Pulmonary artery endothelial cell (primary cell): ENCODE data around the gene NR2F1. TPM values are rescaled to one million over a fixed set of nuclear protein-coding genes. Genes with fewer than 3 reads are reported as not detected.

Experiments used
- DNase-seq: peaks from one replicate; pipeline ENCODE4 v3.0.0-alpha.2; 2011; ENCODE audit warnings: low read depth, low spot score
- total RNA-seq: library from RNA; depleted of rRNA; stranded (reverse); fragments of >200 nt; gene quantifications from 2 replicates; pipeline ENCODE4 v1.2.3, GENCODE V29; 2014

NR2F1 gene
- total RNA-seq, 1 donor from 2014 or later = 32.4 TPM

DNA sequence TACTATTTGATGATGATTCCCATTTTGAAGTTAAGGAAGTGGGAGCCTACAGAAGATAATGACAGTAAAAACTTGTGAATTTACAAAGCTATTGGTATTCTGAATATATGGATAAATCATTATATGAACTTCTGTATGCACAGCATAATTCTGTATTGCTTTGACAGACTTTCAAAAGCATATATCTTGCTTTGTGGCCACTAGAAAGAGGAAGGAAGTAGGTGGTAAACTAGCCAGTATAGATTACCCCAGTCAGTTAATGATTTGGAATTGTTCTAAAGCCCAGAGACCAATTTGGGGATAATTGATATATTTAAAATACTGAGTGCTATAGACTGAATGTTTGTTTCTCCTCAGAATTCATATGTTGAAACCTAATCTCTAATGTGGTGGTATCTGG lies 53.0 kb downstream of the NR2F1 start:
- no peak for DNase-seq

- no peak for DNase-seq
These were observed 53.8 kb downstream of the NR2F1 start for GRCh38 chr5:93636837-93637236.

DNA sequence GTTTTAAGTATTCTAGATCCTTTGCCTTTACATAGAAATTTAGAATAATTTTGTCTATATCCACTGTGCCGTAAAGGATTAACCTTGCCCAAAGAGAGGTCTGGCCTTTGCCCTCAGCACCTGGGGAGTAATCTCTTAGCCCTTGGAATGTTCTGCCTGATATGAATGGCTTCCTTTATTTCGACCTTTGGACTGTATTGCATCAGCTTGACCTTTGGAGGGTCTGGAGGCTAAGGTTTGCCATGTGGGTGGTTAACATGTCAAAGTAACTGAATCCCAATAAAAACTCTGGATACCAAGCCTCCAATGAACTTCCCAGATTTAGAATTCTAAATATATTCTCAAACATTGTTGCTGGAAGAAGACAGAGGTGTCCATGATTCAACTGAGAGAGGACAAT lies 54.7 kb downstream of the NR2F1 start:
- DNase-seq = no peak

DNA sequence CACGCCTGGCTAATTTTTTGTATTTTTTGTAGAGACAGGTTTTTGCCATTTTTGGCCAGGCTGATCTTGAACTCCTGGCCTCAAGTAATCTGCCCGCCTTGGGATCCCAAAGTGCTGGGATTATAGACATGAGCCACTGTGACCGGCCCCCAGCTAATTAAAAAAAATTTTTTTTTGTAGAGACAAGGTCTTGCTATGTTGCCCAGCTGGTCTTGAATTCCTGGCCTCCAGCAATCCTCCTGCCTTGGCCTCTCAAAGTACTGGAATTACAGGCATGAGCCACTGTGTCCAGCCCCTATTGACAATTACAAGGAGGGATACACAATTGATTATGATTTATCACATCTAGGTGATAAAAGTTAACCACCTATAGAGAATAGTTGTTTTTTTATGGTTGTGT lies 59.5 kb downstream of the NR2F1 start:
- DNase-seq = no peak

Other genes starting within 250 kb of the NR2F1 start
- 15.0 and 17.1 TPM in 2 replicates for gene NR2F1-AS1, start 2.0 kb upstream of the NR2F1 start, total RNA-seq
- 0.26 and 0.46 TPM in 2 replicates for gene POU5F2, start 158.4 kb downstream of the NR2F1 start, total RNA-seq